ENCODE data around the gene BRDT.
A peak's percentile ranks its signal among the peaks of the same experiment; 100 is the strongest.

BRDT gene

DNA sequence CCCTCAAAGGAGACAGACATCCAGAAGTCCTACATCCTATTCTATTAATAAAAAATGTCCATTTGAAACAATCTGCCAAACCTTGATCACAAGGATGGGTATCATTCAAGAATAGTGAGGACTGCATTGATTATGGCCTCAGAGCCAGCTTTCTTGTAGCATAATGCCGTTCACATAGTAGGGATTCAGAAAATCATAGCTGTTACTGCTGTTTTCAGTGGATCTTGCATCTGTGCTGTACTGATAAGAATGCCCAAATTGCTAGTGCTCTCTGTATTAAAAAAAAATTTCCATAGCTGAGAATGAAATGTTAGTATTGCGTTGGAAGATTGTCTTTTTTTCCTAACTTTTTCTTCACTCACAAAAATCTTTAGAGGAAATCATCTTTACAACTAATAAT lies 19.1 kb downstream of the BRDT start:
- no peak for DNase-seq (ENCODE audit: low read depth)
- no peak for TF ChIP-seq CTCF (conservative IDR thresholded peaks at IDR 0.05; ENCODE audit: control insufficient read depth, insufficient read depth, low read depth, low read length)
- no peak overlapping the region for H3K4me3 ChIP-seq (ENCODE audit: control insufficient read depth, low read depth, low read length)

- H3K4me3 ChIP-seq (ENCODE audit: control insufficient read depth, low read depth, low read length) = no peak overlapping the region
- no peak for TF ChIP-seq CTCF (conservative IDR thresholded peaks at IDR 0.05; ENCODE audit: control insufficient read depth, insufficient read depth, low read depth, low read length)
- DNase-seq (ENCODE audit: low read depth) = no peak
These were observed 30.2 kb downstream of the BRDT start for GRCh38 chr1:91979383-91979782.

GRCh38 chr1:91980663-91981062 lies 31.5 kb downstream of the BRDT start:
- no peak for TF ChIP-seq CTCF (conservative IDR thresholded peaks at IDR 0.05; ENCODE audit: control insufficient read depth, insufficient read depth, low read depth, low read length)
- no peak overlapping the region for H3K4me3 ChIP-seq (ENCODE audit: control insufficient read depth, low read depth, low read length)
- no peak for DNase-seq (ENCODE audit: low read depth)

DNA sequence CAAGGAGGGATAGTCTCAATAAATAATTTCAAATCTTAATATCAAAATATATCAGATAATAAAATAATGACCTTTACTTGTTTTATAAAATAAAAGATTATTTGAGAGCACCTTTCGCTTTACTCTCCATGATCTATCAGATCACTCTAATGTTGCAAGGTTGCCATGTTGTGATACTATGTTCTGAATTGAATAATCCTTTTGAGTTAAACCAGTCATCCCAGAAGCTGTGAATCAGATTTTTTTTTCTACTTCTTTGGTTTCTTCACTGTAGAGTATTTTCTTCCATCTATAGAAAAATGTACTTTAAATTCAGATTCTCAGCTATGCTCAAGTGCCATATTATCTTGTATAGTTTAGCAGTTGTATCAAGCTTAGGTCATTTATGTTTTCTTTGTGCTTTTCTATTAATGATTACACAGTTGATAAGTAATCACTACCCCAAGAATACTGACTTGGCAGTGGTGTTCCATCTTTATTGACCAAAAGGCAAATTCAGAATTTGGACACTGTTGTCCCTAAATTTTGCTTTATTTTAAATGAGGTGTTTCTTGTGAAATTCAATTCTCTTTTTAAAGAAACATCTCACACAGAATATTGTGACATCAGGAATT lies 32.9 kb downstream of the BRDT start:
- DNase-seq (ENCODE audit: low read depth) = no peak
- TF ChIP-seq CTCF (conservative IDR thresholded peaks at IDR 0.05; ENCODE audit: control insufficient read depth, insufficient read depth, low read depth, low read length) = no peak
- no peak overlapping the region for H3K4me3 ChIP-seq (ENCODE audit: control insufficient read depth, low read depth, low read length)

DNA sequence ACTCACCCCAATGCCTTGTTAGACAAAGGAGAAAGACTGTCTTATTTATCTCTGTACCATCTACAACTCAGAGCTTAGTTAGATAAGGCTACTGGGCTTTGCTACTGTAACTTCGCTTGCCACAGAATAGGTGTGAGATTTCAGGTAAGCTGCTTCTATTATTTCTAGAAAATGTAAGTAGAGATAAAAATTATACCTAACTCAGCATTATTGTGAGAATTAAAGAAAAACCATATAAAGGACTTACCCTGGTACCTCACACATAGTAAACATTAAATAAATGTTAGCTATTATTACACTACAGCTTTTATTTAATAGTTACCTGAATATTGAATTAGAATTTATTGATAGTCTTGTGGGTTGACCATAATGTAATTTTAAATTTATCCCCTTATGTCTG lies 44.1 kb downstream of the BRDT start:
- no peak for DNase-seq (ENCODE audit: low read depth)
- no peak overlapping the region for H3K4me3 ChIP-seq (ENCODE audit: control insufficient read depth, low read depth, low read length)
- no peak for TF ChIP-seq CTCF (conservative IDR thresholded peaks at IDR 0.05; ENCODE audit: control insufficient read depth, insufficient read depth, low read depth, low read length)

DNA sequence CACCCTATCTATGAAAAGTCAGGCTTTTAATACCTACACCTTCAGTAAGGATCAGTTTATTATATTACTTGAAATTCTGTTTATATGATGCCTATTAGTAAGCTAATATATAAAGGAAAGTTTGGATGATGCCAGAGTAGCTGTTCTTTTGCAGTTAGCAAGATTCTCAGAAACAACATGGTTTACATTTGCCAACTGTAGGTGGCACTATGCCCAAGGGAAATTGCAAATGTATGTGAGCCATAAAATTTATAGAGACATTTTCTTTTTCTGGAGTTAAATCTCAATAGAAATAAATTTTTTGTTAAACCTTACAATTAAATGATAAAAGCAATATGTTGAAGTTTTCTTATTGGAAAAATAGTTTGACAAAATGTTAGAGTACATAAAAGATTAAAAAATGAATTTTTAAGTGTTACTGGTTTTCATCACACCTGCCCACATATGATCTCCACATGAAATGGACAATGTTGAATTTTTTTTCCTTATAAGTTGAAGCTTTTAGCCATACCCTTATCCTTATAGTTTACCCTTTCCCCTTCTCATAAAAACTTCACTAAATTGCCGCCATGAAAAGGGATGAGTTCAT lies 48.5 kb downstream of the BRDT start:
- no peak overlapping the region for H3K4me3 ChIP-seq (ENCODE audit: control insufficient read depth, low read depth, low read length)
- peak; percentile 60 for TF ChIP-seq CTCF (conservative IDR thresholded peaks at IDR 0.05; ENCODE audit: control insufficient read depth, insufficient read depth, low read depth, low read length)
- DNase-seq (ENCODE audit: low read depth) = peak; percentile 62

All from fibroblast of mammary gland (primary cell).